Effector CD4-positive, alpha-beta T cell (primary cell): ENCODE results near the gene PALLD.

ENCODE experiments used
- DNase-seq: peaks from one replicate; pipeline ENCODE4 v3.0.0-alpha.2; 2020

The PALLD gene

DNA sequence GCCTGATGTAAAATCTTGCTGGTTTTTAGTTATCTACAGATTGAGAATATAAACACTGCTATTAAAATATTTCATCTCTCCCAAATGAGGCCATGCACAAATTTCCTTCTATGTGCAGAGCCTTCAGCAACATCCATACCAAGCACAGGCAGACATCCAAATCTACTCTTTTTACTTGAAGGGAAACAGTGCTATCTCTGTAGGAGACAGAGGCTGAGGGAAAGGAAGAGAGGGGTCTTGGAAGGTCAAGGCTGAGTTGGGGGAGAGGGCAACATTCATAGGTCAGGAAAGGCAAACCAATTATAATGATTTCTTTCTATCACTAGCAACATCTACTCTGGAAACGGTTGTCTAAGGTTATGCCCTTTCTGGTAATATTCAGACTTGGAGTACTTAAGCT, 273.0 kb downstream of the PALLD start:
- no peak for DNase-seq

- no peak for DNase-seq
These were observed 274.4 kb downstream of the PALLD start for GRCh38 chr4:168771251-168771650.

GRCh38 chr4:168773388-168774195, 276.7 kb downstream of the PALLD start:
- DNase-seq, result no peak

DNA sequence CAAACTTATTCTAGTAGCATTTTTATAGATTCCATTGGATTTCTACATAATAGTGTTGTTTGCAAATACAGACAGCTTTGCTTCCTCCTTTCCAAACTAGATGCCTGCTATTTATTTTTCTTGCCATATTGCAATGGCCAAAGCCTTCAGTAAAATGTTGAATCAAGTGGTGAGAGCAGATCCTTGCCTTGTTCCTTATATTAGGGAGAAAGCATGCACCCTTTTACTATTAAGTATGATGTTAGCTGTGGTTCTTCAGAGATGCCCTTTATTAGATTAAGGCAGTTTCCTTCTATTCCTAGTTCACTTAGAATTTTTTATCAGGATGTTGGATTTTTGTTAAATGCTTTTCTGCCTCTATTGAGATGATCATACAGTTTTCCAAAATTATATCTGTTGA, 279.5 kb downstream of the PALLD start:
- no peak for DNase-seq

- no peak for DNase-seq
These were observed 280.6 kb downstream of the PALLD start for GRCh38 chr4:168777277-168777965.

DNA sequence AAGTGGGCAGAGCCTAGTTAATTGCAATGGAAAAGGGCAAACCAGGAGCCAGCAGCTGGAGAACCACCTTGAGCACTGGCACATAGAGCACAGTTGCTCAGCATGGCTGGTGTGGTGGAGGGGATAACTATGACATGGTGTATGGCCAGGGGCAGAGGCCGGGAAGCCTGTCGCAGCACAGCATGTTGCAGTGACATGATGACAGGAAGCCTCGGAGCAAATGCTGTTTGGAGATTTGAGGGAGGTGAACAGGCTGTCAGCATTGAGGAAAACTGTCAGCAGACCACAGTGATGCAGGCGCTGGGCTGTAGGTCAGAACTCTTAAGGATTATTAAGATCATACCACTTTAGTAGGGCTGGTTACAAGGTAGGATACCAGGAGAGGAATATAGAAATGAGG, 284.5 kb downstream of the PALLD start:
- DNase-seq, result no peak

DNA sequence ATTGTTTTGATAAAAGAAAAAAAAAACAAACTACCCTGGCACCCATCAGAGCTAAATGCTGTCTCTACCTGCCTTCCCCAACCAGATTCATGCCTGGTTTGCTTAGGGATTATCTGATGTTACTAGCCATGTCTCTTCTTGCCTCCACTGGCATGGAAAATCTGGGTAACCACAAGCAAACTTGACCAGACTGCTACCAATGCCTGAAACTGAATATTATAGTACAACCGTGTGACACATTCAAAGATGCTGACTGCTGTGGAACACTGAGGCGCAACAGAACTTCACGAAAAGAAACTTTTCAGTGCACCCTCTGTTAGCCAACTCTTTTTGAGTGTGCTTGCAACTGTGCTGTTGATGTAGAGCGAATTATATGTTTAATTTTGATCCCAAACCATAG, 285.1 kb downstream of the PALLD start:
- DNase-seq, result no peak

GRCh38 chr4:168782439-168782838, 285.6 kb downstream of the PALLD start:
- no peak for DNase-seq

GRCh38 chr4:168784786-168785461, 288.1 kb downstream of the PALLD start:
- DNase-seq, result no peak

- DNase-seq, result no peak
These were observed 290.5 kb downstream of the PALLD start for GRCh38 chr4:168787334-168787733.

- no peak for DNase-seq
These were observed 291.1 kb downstream of the PALLD start for GRCh38 chr4:168787801-168788595.

DNA sequence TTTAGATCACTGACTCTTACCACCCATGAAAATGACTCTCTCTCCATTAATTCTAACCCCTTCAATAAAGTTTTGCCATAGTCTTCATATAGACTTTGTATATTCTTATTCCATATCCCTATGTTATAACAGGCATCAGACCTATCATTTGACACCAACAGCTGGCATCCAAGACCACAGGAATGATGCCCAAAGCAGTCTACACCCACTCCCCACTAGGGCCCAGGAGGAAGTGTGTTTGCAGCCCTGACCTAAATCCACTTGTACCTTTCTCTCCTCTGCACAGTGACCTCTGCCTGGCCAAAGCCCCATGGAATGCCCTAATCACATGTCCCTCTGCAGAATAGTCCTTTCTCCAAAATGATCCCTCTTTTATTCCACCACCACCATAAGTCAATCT, 294.0 kb downstream of the PALLD start:
- no peak for DNase-seq

DNA sequence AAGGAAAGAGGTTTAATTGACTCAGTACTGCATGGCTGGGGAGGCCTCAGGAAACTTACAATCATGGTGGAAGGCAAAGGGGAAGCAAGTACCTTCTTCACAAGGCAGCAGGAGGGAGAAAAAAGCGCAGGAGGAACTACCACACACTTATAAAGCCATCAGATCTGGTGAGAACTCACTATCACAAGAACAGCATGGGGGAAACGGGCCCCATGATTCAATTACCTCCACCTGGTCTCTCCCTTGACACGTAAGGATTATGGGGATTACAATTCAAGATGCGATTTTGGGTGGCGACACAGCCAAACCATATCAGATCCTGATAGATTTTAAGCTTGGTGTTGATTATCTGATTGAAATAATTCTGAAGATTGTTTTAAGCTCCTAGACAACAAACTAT, 294.5 kb downstream of the PALLD start:
- no peak for DNase-seq

GRCh38 chr4:168793542-168793941, 296.7 kb downstream of the PALLD start:
- DNase-seq, result no peak

GRCh38 chr4:168794092-168794707, 297.3 kb downstream of the PALLD start:
- DNase-seq, result no peak

DNA sequence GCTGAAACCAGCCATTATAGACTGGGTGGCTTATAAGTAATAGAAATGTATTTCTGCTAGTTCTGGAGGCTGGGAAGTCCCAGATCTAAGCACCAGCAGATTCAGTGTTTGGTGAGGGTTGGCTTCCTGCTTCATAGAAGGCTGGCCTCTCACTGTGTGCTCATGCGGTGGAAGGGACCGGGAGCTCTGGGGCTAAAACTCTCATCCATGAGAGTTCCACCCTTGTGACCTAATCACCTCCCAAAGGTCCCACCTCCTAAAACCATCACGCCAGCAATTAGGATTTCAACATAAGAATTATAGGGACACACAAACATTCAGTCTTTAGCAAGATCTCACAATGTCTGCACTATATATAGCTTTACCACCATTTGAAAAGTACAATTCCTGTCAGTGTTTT, 298.0 kb downstream of the PALLD start:
- no peak for DNase-seq

GRCh38 chr4:168795346-168795745, 298.5 kb downstream of the PALLD start:
- no peak for DNase-seq

- no peak for DNase-seq
These were observed 299.7 kb downstream of the PALLD start for GRCh38 chr4:168796362-168797106.

GRCh38 chr4:168797194-168797593, 300.3 kb downstream of the PALLD start:
- no peak for DNase-seq

GRCh38 chr4:168797738-168798375, 301.0 kb downstream of the PALLD start:
- DNase-seq, result no peak

DNA sequence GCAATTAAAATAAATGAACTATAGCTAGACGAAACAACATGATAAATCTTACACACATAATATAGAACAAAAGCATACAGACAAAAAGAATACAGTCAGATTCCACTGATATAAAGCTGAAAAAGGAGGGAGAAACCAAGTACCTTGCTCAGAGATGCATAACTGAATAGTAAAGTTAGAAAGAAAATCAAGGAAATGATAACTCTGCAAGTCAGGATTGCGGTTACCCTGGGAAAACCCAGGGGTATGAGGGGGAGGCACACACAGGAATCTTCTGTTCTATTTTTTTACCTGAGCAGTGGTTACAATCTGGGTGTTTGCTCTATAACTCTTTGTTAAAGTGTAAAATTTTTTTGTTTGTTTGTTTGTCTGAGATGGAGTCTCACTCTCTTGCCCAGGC, 304.1 kb downstream of the PALLD start:
- no peak for DNase-seq
